SK-N-MC (cell line): ENCODE measurements around the gene NPAT.

Source experiments
- EZH2 ChIP-seq: fragments of 200-600 bp; sonication (generic); IDR thresholded peaks from one replicate; pipeline ENCODE4 v1.6.1; 2017; ENCODE audit warnings: antibody characterized with exemption
- FOXP2 ChIP-seq: optimal IDR thresholded peaks from 2 replicates; pipeline ENCODE3; 2011; ENCODE audit warnings: mild to moderate bottlenecking, moderate library complexity; ENCODE audit not compliant: insufficient read depth; ENCODE audit errors: extremely low read length, control extremely low read depth
- POLR2AphosphoS5 ChIP-seq: IDR thresholded peaks from 2 replicates; pipeline ENCODE4 v1.6.1; 2012; ENCODE audit warnings: mild to moderate bottlenecking, low read depth, low read length, borderline replicate concordance

- TF ChIP-seq POLR2AphosphoS5 (no peak), EZH2 (no peak), FOXP2 (no peak)
Observed at GRCh38 chr11:108117746-108118371, 104.6 kb downstream of the NPAT start.
